HG03045 (cell line): Measurements from ENCODE around the gene RAD23A.
"Not testable (repeated sequence)": the region's sequence is repeated elsewhere in the genome, so short reads cannot be mapped to it uniquely, and the experiment has no call there.

ENCODE experiments used
- ATAC-seq: cut with Tn5 transposase; IDR thresholded peaks from one replicate; pipeline ENCODE4 v1.9.1; 2021; ENCODE audit warnings: mild to moderate bottlenecking, moderate library complexity; ENCODE audit not compliant: unreplicated experiment

The RAD23A gene

GRCh38 chr19:12945479-12946091 lies at the start of gene RAD23A:
Gene RAD23A, plus strand, starts transcription at chr19:12945862. Its CDS starts 87 bp downstream, at chr19:12945949.
- peak; percentile 71 for ATAC-seq

- ATAC-seq: no peak
Observed at GRCh38 chr19:12896460-12896859, 49.2 kb upstream of the RAD23A start.

- peak; percentile 79 for ATAC-seq
Observed at GRCh38 chr19:12899891-12900518, 45.7 kb upstream of the RAD23A start.

- no peak for ATAC-seq
Observed at GRCh38 chr19:12907166-12907565, 38.5 kb upstream of the RAD23A start.

GRCh38 chr19:12912571-12912970 lies 33.1 kb upstream of the RAD23A start:
- no peak for ATAC-seq

- ATAC-seq: no peak
Observed at GRCh38 chr19:12913011-12913561, 32.6 kb upstream of the RAD23A start.

GRCh38 chr19:12913851-12914690 lies 31.6 kb upstream of the RAD23A start:
- ATAC-seq: no peak

- ATAC-seq: not testable (repeated sequence)
Observed at GRCh38 chr19:12915860-12916259, 29.8 kb upstream of the RAD23A start.

GRCh38 chr19:12918253-12918652 lies 27.4 kb upstream of the RAD23A start:
- ATAC-seq: no peak

- ATAC-seq: no peak
Observed at GRCh38 chr19:12921047-12921446, 24.6 kb upstream of the RAD23A start.

GRCh38 chr19:12922959-12923358 lies 22.7 kb upstream of the RAD23A start:
- no peak for ATAC-seq

GRCh38 chr19:12924621-12925310 lies 20.9 kb upstream of the RAD23A start:
- ATAC-seq: no peak

- ATAC-seq: no peak
Observed at GRCh38 chr19:12930002-12930645, 15.5 kb upstream of the RAD23A start.

- no peak for ATAC-seq
Observed at GRCh38 chr19:12932392-12933286, 13.0 kb upstream of the RAD23A start.

- ATAC-seq: peak; percentile 36
Observed at GRCh38 chr19:12933287-12934072, 12.2 kb upstream of the RAD23A start, which contains the start of gene FARSA. Gene FARSA, minus strand, starts transcription at chr19:12933711. Its CDS starts 15 bp downstream, at chr19:12933696.

- ATAC-seq: no peak
Observed at GRCh38 chr19:12935071-12935470, 10.6 kb upstream of the RAD23A start.

GRCh38 chr19:12936582-12936981 lies 9.1 kb upstream of the RAD23A start:
- no peak for ATAC-seq

- ATAC-seq: no peak
Observed at GRCh38 chr19:12937093-12937926, 8.4 kb upstream of the RAD23A start.
